Measurements from ENCODE around the gene GLYR1.

The GLYR1 gene

DNA sequence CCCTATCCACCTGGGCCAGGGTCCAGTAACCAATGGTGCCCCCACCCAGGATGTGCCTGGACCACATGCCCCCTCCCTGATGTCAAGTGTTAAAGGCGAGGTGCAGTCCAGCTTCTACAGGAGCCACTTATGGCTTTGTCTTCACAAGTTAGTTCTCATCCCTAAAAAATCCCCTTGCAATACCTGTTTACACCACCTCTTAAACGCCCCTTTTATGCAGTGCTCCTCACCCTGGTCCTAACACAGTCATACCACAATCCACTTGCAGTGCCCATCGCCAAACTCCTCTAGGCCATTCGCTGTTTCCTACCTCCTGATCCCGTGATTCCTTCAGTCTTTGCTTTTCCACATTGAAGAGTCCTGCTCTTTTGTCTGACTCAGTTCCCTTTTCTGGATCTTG is 7.1 kb downstream of the GLYR1 start:
- H3K4me3 ChIP-seq (replicated peaks; ENCODE audit: low read depth, low read length): no peak overlapping the region
- TF ChIP-seq, protein P1, sequence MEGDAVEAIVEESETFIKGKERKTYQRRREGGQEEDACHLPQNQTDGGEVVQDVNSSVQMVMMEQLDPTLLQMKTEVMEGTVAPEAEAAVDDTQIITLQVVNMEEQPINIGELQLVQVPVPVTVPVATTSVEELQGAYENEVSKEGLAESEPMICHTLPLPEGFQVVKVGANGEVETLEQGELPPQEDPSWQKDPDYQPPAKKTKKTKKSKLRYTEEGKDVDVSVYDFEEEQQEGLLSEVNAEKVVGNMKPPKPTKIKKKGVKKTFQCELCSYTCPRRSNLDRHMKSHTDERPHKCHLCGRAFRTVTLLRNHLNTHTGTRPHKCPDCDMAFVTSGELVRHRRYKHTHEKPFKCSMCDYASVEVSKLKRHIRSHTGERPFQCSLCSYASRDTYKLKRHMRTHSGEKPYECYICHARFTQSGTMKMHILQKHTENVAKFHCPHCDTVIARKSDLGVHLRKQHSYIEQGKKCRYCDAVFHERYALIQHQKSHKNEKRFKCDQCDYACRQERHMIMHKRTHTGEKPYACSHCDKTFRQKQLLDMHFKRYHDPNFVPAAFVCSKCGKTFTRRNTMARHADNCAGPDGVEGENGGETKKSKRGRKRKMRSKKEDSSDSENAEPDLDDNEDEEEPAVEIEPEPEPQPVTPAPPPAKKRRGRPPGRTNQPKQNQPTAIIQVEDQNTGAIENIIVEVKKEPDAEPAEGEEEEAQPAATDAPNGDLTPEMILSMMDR (IDR thresholded peaks at IDR 0.05; ENCODE audit: low read depth, low read length, missing control alignments): no peak
- DNase-seq (ENCODE audit: extremely low read depth, low read depth): no peak

DNA sequence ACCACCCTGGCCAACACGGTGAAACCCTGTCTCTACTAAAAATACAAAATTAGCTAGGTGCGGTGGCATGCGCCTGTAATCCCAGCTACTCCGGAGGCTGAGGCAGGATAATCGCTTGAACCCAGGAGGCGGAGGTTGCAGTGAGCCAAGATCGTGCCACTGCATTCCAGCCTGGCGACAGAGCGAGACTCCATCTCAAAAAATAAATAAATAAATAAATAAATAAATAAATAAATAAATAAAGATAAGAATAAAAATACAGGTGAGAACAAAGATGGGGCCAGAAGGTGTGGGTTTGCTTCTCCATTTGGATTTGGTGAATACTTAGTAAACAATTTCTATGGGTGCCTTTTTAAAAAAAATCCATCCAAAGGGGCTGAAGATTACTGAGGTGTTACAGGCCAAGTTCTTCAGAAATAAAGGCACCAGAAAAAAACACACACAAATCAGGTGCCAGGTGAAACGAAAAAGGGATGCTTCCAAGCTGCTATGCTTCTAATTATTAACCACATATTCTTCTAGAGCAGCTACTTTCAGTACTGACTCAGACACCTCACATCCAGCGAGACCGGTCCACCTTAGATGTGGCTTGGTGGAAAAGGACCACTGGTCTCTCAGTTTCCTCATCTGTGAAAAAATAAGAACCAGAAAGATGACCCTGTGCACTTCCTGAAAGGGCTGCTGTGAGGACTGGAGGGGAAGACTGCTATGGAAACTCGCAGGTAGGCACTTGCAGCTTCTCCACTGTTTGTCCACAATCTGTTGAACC is 9.2 kb downstream of the GLYR1 start:
- H3K4me3 ChIP-seq (replicated peaks; ENCODE audit: low read depth, low read length): no peak overlapping the region
- no peak for DNase-seq (ENCODE audit: extremely low read depth, low read depth)
- TF ChIP-seq, protein P1 (IDR thresholded peaks at IDR 0.05; ENCODE audit: low read depth, low read length, missing control alignments): no peak

DNA sequence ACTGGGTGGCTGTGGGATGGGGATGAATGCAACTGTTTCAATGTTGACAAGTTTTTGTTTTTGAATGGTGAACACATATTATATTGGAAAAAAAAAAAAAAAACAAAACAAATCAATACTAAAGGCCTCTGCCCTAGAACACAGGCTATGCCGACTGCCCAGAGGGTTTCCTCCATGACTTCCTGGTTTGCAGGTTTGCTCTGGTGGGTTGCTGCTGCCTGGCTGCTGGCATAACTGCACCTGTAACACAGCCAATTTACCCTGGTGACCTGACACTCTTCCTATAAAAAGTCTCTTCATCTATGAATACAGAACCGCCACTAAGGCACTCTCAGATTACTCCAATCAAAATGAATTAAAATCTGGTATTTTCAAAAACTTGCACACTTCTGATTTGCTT is 10.4 kb downstream of the GLYR1 start:
- no peak for DNase-seq (ENCODE audit: extremely low read depth, low read depth)
- TF ChIP-seq, protein P1 (IDR thresholded peaks at IDR 0.05; ENCODE audit: low read depth, low read length, missing control alignments): no peak
- no peak overlapping the region for H3K4me3 ChIP-seq (replicated peaks; ENCODE audit: low read depth, low read length)

DNA sequence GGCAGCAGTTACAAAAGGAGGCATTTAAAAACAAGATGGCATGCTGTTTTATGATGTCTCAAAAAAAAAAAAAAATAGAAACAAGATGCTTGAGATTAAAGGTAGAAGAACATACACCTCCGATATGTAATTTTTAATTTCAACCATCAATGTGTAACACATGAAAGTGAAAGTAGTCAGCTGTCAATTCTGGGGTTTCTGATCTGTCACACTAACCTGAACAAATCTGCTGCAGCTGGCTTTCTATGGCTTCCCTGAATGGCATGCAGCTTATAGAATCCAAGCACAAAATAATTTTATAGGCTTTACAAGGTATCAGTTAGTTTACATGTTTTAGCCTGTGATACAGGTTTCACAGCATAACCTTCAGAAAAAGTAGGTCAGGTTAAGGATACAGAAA is 13.5 kb downstream of the GLYR1 start:
- no peak for DNase-seq (ENCODE audit: extremely low read depth, low read depth)
- no peak overlapping the region for H3K4me3 ChIP-seq (replicated peaks; ENCODE audit: low read depth, low read length)
- TF ChIP-seq, protein P1 (IDR thresholded peaks at IDR 0.05; ENCODE audit: low read depth, low read length, missing control alignments): no peak

DNA sequence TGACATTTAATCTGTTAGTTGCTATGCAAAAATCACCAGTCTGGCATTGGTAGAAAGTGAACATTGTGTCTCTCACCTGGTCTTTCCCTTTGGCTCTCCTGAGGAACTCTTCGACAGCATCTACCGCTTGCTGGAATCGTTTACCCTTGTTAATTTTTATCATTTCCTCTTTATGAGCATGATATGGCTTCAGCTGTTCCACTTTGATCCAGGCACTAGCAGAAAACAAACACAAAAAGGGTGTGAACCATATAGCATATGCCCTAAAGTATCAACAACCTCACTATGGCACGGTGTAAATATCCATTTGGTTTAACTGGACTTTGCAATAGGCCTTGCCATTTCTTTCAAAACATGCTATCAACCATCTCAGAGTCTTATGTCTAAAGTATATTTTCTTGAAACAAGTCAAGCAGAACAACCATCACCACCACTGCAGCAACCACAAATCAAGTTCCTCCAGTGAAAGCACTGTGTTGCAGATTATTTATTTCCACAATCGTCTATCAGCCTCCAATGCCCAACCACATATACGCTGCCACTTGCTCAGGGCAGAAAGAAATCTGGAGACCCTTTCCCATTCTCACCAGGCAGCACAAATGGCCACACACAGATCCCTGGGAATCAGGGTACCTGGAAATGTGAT is 14.3 kb downstream of the GLYR1 start:
- TF ChIP-seq, protein P1 (IDR thresholded peaks at IDR 0.05; ENCODE audit: low read depth, low read length, missing control alignments): no peak
- no peak overlapping the region for H3K4me3 ChIP-seq (replicated peaks; ENCODE audit: low read depth, low read length)
- no peak for DNase-seq (ENCODE audit: extremely low read depth, low read depth)

DNA sequence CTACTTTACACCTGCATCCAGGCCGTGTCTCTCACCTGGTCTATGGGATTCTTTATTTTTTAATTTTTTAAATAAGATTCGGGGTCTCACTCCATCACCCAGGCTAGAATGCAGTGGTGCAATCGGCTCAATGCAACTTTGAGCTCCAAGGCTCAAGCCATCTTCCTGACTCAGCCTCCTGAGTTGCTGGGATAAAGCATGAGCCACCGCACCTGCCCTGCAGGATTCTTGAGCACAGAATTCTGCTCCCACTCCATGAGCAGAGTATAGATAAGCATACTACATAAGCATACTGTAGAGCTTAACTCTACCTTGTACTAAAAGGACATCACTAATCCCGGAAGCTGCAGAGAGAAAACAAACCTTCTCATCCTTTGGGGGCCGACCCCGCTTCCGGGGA is 15.5 kb downstream of the GLYR1 start:
- TF ChIP-seq, protein P1 (IDR thresholded peaks at IDR 0.05; ENCODE audit: low read depth, low read length, missing control alignments): no peak
- no peak for DNase-seq (ENCODE audit: extremely low read depth, low read depth)
- H3K4me3 ChIP-seq (replicated peaks; ENCODE audit: low read depth, low read length): no peak overlapping the region
